NCI-H82 treated with DMSO at 0.1 percent for 48 hours (cell line): ENCODE data around the gene GTSF1L.
A peak's percentile ranks its signal among the peaks of the same experiment; 100 is the strongest.

Source experiments
- DNase-seq: peaks from one replicate; lab custom pipeline; 2025; ENCODE audit not compliant: unreplicated experiment; lab: John Stamatoyannopoulos, UW

The GTSF1L gene

GRCh38 chr20:43746344-43747137, 19.7 kb upstream of the GTSF1L start:
- DNase-seq, result no peak

- peak; percentile 45 for DNase-seq
These were observed 18.3 kb upstream of the GTSF1L start for GRCh38 chr20:43744966-43745730.

- DNase-seq, result no peak
These were observed 17.4 kb upstream of the GTSF1L start for GRCh38 chr20:43744151-43744611.

GRCh38 chr20:43740642-43741041, 13.8 kb upstream of the GTSF1L start:
- no peak for DNase-seq

GRCh38 chr20:43739148-43739749, 12.4 kb upstream of the GTSF1L start:
- no peak for DNase-seq

- DNase-seq, result no peak
These were observed 11.1 kb upstream of the GTSF1L start for GRCh38 chr20:43737925-43738324.

- no peak for DNase-seq
These were observed 9.9 kb upstream of the GTSF1L start for GRCh38 chr20:43736588-43737158.

- DNase-seq, result no peak
These were observed 5.1 kb upstream of the GTSF1L start for GRCh38 chr20:43731927-43732326.

GRCh38 chr20:43731469-43731868, 4.7 kb upstream of the GTSF1L start:
- DNase-seq, result no peak

GRCh38 chr20:43728686-43729255, 2.0 kb upstream of the GTSF1L start:
- no peak for DNase-seq

- no peak for DNase-seq
These were observed 1.3 kb upstream of the GTSF1L start for GRCh38 chr20:43727980-43728590.

- no peak for DNase-seq
These were observed 469 bp downstream of the GTSF1L start for GRCh38 chr20:43726333-43726732.

- DNase-seq, result no peak
These were observed 1.1 kb downstream of the GTSF1L start for GRCh38 chr20:43725666-43726065.

GRCh38 chr20:43724383-43724782, 2.4 kb downstream of the GTSF1L start:
- DNase-seq, result no peak

GRCh38 chr20:43723735-43724134, 3.1 kb downstream of the GTSF1L start:
- no peak for DNase-seq

- DNase-seq, result no peak
These were observed 3.6 kb downstream of the GTSF1L start for GRCh38 chr20:43723186-43723585.

GRCh38 chr20:43722153-43722505, 4.7 kb downstream of the GTSF1L start:
- DNase-seq, result no peak

GRCh38 chr20:43721429-43722152, 5.2 kb downstream of the GTSF1L start:
- DNase-seq, result no peak

GRCh38 chr20:43721097-43721428, 5.7 kb downstream of the GTSF1L start:
- DNase-seq, result no peak

- no peak for DNase-seq
These were observed 6.8 kb downstream of the GTSF1L start for GRCh38 chr20:43720007-43720406.
